Measurements from ENCODE around the gene S100A2. TPM values are rescaled to one million over a fixed set of nuclear protein-coding genes. Genes with fewer than 3 reads are reported as not detected.

The S100A2 gene
- total and polyA plus RNA-seq, 2 experiments from 2014 or later: 0.66 to 0.89 TPM

DNA sequence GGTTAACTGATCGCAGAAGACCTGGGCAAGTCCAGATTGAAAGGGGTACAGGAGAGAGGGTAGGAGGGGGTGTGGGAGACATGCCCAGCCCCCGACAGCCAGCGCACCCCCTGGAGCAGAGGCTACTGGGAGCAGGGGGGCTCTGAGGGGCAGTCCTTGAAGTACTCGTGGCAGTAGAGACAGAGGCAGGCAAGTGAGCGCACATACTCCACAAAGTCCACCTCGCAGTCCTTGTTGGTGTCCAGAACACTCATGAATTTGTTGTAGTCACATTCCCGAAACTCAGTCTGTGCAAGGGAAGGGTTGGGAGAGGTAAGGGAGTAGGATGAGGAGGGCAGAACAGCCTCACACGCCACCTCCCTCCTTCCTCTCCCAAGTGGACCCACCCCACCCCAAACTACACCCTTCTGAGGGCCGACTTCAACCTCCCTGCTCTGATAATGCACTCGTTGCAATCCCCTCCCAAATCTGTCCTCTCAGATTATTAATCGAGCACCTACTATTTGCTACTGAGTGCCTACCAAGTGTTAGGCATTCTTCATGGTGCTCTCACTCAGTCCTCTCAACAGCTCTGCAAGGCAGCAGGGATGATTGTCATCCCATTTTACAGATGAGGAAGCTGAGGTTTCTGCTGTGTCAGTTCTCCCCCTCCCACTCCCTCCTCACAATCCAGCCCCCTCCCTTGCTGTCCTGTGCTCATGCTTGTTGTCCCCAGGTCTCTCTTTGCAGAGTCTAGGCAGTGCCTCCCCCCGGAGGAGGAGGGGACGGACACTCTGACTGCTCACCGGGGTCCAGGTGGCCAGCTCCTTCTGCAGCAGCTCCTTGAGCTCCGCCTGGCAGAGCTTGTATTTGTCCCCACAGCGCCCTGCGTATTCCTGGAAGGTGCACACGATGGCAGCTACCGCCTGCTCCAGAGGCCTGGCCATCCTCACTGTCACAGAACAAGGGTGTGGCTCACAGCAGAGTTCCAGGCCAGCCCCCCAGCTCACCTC, 17.8 kb downstream of the S100A2 start:
- Mint-ChIP-seq H3K36me3 (ENCODE audit: low read depth) (no peaks in the 10 kb centered on the region), H3K9me3 (no peaks in the 10 kb centered on the region; the same call in 2 of the 3 replicates), H3K27ac (no peak overlapping the region), H3K4me3 (no peak overlapping the region), H3K4me1 (peaks cover 60% of the 10 kb centered on the region), H3K27me3 (ENCODE audit: insufficient read depth, low read depth, poor library complexity) (peaks cover 23% of the 10 kb centered on the region)
- Histone ChIP-seq H3K36me3 (ENCODE audit: insufficient read depth) (no peaks in the 10 kb centered on the region), H3K4me3 (no peak overlapping the region), H2AFZ (peak overlapping the region; percentile 90), H3K9me2 (ENCODE audit: insufficient read depth) (no peaks in the 10 kb centered on the region), H3K27ac (ENCODE audit: low read depth) (no peak overlapping the region), H3K4me1 (ENCODE audit: insufficient read depth) (peaks cover 18% of the 10 kb centered on the region), H3K79me2 (replicated peaks; ENCODE audit: insufficient read depth) (no peaks in the 10 kb centered on the region), H3K27me3 (ENCODE audit: insufficient read depth) (no peaks in the 10 kb centered on the region), H4K20me1 (replicated peaks; ENCODE audit: insufficient read depth) (no peaks in the 10 kb centered on the region), H3K4me2 (no peak overlapping the region), H3F3A (replicated peaks; ENCODE audit: low read depth) (no peaks in the 10 kb centered on the region)
- TF ChIP-seq STAT1 (IDR thresholded peaks at IDR 0.05; ENCODE audit: unreplicated experiment) (no peak), NANOG (IDR thresholded peaks at IDR 0.05; ENCODE audit: borderline replicate concordance) (no peak)
- TF ChIP-seq, protein P1, sequence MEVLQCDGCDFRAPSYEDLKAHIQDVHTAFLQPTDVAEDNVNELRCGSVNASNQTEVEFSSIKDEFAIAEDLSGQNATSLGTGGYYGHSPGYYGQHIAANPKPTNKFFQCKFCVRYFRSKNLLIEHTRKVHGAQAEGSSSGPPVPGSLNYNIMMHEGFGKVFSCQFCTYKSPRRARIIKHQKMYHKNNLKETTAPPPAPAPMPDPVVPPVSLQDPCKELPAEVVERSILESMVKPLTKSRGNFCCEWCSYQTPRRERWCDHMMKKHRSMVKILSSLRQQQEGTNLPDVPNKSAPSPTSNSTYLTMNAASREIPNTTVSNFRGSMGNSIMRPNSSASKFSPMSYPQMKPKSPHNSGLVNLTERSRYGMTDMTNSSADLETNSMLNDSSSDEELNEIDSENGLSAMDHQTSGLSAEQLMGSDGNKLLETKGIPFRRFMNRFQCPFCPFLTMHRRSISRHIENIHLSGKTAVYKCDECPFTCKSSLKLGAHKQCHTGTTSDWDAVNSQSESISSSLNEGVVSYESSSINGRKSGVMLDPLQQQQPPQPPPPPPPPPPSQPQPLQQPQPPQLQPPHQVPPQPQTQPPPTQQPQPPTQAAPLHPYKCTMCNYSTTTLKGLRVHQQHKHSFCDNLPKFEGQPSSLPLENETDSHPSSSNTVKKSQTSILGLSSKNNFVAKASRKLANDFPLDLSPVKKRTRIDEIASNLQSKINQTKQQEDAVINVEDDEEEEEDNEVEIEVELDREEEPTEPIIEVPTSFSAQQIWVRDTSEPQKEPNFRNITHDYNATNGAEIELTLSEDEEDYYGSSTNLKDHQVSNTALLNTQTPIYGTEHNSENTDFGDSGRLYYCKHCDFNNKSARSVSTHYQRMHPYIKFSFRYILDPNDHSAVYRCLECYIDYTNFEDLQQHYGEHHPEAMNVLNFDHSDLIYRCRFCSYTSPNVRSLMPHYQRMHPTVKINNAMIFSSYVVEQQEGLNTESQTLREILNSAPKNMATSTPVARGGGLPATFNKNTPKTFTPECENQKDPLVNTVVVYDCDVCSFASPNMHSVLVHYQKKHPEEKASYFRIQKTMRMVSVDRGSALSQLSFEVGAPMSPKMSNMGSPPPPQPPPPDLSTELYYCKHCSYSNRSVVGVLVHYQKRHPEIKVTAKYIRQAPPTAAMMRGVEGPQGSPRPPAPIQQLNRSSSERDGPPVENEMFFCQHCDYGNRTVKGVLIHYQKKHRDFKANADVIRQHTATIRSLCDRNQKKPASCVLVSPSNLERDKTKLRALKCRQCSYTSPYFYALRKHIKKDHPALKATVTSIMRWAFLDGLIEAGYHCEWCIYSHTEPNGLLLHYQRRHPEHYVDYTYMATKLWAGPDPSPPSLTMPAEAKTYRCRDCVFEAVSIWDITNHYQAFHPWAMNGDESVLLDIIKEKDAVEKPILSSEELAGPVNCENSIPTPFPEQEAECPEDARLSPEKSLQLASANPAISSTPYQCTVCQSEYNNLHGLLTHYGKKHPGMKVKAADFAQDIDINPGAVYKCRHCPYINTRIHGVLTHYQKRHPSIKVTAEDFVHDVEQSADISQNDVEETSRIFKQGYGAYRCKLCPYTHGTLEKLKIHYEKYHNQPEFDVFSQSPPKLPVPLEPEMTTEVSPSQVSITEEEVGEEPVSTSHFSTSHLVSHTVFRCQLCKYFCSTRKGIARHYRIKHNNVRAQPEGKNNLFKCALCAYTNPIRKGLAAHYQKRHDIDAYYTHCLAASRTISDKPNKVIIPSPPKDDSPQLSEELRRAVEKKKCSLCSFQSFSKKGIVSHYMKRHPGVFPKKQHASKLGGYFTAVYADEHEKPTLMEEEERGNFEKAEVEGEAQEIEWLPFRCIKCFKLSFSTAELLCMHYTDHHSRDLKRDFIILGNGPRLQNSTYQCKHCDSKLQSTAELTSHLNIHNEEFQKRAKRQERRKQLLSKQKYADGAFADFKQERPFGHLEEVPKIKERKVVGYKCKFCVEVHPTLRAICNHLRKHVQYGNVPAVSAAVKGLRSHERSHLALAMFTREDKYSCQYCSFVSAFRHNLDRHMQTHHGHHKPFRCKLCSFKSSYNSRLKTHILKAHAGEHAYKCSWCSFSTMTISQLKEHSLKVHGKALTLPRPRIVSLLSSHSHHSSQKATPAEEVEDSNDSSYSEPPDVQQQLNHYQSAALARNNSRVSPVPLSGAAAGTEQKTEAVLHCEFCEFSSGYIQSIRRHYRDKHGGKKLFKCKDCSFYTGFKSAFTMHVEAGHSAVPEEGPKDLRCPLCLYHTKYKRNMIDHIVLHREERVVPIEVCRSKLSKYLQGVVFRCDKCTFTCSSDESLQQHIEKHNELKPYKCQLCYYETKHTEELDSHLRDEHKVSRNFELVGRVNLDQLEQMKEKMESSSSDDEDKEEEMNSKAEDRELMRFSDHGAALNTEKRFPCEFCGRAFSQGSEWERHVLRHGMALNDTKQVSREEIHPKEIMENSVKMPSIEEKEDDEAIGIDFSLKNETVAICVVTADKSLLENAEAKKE (CRISPR knock-in tag; IDR thresholded peaks at IDR 0.05): no peak
- DNase-seq (ENCODE audit: low spot score) (no peak), ATAC-seq (no peak)

Data from GM23338 (cell line).